HG02610 (cell line): Measurements from ENCODE around the gene DLG2.
A peak's percentile ranks its signal among the peaks of the same experiment; 100 is the strongest.

ENCODE experiments used
- ATAC-seq: cut with Tn5 transposase; IDR thresholded peaks from one replicate; pipeline ENCODE4 v1.9.1; 2021; ENCODE audit warnings: mild to moderate bottlenecking, moderate library complexity; ENCODE audit not compliant: unreplicated experiment

DLG2 gene

GRCh38 chr11:84249344-84250135 is 1377.6 kb downstream of the DLG2 start:
- peak; percentile 64 for ATAC-seq

DNA sequence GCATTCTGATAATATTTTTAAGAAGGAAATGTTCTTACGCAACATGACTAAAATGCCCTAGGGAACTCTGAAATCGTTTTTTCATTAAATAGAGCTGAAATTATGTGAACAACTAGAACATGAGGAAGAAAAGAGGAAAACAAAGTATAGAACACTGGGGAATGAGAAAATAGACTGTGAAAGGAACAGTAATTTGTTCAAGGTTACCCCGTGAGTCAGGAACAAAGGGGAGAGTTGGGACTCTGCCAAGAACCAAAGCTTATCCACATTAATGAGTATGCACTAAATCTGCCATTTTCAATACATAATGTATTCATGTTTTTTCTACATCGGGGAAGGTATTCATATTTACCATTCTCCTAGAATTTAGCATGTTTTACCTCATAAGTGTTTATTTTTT is 1379.2 kb downstream of the DLG2 start:
- no peak for ATAC-seq

DNA sequence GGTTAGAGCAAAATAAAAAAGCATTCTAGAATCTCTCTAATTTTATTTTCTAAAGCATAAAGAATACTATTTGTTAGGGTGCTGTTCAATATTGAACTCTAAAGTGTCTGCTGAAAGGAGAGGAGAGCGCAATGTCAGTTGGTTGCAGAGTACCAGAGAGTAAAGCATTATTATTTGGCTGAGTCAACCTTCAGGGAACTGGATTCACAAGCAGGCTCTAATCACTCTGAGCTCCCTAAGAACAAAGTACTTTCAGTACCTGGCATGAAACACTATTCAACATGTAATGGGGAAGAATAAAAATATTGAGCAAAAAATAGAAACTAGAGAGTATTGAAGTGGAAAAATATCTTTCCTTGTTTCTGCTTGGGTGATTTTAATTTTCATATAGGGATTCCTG is 1380.0 kb downstream of the DLG2 start:
- ATAC-seq, result no peak

GRCh38 chr11:84243629-84244263 is 1383.4 kb downstream of the DLG2 start:
- peak; percentile 90 for ATAC-seq

GRCh38 chr11:84241343-84242131 is 1385.6 kb downstream of the DLG2 start:
- no peak for ATAC-seq

DNA sequence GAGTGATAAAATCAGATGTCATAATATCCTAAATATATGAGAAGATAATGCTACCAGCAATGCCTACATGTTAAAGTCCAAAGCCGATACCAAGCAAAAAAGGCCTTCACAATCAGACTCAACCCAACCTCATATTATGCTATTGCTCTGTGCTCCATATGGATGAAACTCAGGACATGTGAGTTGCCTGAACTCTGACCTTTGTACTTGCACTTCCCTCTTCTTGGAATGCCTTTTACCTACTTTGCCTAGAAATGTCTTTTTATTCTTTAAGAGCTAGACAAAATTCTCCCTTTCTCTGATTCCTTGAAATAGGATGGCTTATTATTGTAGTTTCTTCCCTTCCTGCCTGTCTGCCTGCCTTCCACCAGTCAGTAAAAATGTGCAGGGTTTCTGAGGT is 1386.3 kb downstream of the DLG2 start:
- no peak for ATAC-seq

DNA sequence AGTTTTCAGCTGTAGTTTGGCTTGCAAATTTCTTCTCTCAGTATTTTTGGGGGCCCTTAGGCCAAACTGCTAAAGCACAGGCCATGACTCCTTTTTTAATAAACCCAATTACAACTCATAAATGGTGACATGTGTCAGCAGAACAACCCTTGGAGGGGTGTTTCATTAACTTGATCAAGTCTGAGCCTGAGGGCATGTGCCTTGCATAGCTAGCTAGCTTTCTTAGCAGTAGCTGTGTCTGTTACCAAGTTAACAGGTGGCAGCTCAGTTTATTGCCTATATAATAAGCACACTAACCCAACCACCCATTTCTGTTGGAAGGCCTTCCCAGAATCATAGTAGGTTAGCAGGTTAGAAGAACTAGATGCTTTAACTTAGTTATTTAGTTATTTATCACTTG is 1390.7 kb downstream of the DLG2 start:
- no peak for ATAC-seq

DNA sequence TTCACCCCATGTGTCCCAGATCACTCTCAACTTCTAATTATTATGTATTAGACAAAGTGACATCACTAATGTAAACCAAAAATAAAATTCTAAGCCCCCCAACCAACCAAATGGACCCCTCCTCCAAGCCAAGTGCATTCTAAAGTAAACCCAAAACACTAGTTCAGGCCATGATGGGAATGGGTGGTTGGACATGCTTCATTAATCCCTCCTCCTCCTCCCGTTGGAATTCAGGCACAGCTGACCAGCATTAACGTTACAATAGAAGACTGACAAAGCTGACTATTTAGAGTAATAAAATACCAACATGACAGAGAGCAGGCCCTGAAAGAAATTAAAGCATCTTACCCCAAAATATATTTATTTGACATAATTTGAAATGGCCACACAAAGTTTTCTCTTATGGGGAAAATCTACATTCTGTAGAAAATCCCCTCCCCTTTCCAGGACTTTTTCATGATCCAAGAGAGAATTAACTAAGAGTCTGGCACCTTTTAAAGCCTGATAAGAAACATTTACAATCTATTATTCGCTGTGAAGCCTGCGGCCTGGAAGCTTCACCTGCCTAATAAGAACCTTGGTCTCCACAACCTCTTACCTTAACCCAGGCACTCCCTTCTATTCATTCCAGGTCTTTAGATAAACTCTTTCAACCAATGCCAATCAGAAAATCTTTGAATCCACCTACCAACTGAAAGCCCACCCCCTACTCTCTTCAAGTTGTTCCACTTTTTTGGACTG is 1392.5 kb downstream of the DLG2 start:
- no peak for ATAC-seq

DNA sequence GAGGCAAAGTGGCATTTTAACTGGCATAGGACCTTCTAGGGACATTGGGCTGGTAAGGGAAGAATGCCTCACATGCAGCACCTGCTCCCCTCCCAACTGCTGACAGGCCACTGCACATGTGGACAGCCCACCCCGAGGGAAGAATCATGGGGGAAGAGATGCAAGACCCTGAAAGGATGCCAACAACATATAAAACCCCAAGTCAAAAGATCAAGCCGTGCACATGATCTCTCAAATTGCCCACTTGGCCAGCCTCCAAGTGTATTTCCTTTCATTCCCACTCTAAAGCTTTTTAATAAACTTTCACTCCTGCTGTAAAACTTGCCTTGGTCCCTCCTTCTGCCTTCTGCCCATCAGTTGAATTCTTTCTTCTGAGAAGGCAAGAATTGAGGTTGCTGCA is 1393.1 kb downstream of the DLG2 start:
- ATAC-seq, result no peak

DNA sequence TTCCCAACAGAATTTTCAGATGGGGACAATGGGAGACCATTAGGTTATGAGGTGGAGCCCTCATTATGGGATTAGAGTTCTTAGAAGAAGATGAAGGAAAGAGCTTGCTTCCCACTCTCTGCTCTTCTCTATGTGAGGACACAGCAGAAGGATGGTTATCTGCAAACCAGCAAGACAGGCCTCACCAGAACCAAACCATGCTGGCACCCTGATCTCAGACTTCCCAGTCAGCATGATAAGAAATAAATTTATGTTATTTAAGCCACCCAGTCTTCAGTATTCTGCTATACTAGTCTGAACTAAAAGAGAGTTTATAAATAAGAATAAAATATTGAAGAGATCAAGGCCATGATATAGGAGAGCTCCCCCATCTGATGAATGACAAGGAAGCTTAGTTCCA is 1394.6 kb downstream of the DLG2 start:
- ATAC-seq, result no peak

GRCh38 chr11:84230402-84230801 is 1396.7 kb downstream of the DLG2 start:
- ATAC-seq, result no peak

DNA sequence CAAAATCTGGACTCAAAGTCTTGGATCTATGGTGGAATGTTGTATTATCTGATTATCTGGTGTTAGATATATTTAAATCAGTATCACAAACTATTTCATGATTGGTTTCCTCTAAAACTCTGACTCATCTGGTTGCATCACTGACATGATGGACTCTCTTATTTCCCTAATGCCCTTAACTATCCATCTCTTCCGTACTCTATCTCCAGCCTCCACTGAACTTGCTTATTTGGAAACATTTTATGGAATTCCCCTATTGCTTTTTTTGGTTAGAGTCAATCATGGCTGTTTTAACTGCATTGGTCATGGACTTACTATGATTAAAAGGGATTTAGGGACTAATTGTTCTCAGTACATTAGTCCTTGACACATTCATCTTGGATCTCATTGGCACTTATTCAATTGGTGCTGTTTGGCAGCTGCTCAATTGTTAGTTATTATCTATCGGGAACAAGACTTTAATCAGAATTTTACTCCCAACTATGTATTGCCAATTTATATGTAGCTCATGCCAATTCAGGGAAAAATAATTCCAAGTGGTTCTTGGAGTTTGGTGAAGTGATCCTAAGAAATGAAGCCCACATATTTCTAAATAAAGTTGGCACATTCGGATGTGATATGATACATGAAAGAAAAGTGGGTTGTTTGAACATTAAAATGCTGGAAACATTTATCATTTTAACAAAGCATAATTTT is 1399.0 kb downstream of the DLG2 start:
- ATAC-seq, result no peak

- ATAC-seq, result no peak
These were observed 1403.1 kb downstream of the DLG2 start for GRCh38 chr11:84224042-84224441.

DNA sequence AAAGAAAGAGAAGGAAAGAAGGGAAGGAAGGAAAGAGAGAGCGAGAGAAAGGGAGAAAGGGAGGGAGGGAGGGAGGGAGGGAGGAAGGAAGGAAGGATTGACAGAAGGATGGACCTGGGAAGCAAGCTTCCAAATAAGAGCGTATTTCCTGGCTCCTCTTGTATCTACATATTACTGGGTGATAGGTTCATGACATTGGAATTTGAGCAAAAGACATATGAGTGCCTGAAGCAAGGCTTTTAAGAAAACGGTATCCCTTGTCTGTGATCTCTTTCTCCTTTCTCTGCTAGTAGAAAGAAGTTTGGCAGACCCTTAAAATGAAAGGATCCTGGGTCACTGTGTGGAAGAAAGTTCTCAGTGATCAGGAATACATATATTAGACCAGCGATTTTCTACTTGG is 1408.8 kb downstream of the DLG2 start:
- ATAC-seq, result no peak

DNA sequence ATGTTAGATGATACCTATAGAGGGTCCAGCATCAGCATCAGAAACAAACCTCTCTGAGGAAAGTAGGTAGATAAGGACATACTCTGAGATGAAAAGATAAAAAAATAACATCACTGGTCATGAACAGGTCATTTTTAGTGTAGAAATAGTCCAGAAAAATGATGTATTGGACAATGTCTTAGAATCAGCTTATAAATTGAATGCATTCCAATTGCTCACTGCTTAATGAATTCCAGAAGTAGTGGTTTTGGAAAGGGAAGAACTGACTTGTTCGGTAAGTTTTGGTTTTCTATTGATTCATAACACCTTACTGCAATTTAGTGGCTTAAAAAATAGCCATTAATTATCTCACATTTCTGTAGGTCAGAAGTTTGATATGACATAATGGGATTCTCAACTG is 1411.5 kb downstream of the DLG2 start:
- ATAC-seq, result no peak

- ATAC-seq, result no peak
These were observed 1412.6 kb downstream of the DLG2 start for GRCh38 chr11:84214557-84214956.

- no peak for ATAC-seq
These were observed 1414.4 kb downstream of the DLG2 start for GRCh38 chr11:84212468-84213390.

- no peak for ATAC-seq
These were observed 1415.2 kb downstream of the DLG2 start for GRCh38 chr11:84211896-84212295.

- ATAC-seq, result no peak
These were observed 1432.4 kb downstream of the DLG2 start for GRCh38 chr11:84194696-84195095.
